KOPT-K1 (cell line): ENCODE measurements around the gene ZNF391.

ENCODE experiments used
- H3K27ac ChIP-seq: fragments of 200-600 bp; sonication (generic); 2 replicates; pipeline ENCODE4 v1.5.1; 2016; ENCODE audit warnings: antibody characterized with exemption, mild to moderate bottlenecking, low read depth, low read length; ENCODE audit not compliant: poor library complexity, severe bottlenecking
- H3K36me3 ChIP-seq: fragments of 200-600 bp; sonication (generic); 2 replicates; pipeline ENCODE4 v1.5.1; 2017; ENCODE audit warnings: antibody characterized with exemption, mild to moderate bottlenecking, low read length, moderate library complexity; ENCODE audit not compliant: insufficient read depth
- H3K9me3 ChIP-seq: fragments of 200-600 bp; sonication (generic); 2 replicates; pipeline ENCODE4 v1.5.1; 2017; ENCODE audit warnings: antibody characterized with exemption, low read length, mild to moderate bottlenecking; ENCODE audit not compliant: insufficient read depth, poor library complexity, severe bottlenecking

The ZNF391 gene

GRCh38 chr6:27448456-27448855, 59.9 kb downstream of the ZNF391 start:
- Histone ChIP-seq H3K36me3 (peaks cover 55% of the 10 kb centered on the region), H3K9me3 (peaks cover 93% of the 10 kb centered on the region), H3K27ac (no peak overlapping the region)

GRCh38 chr6:27451660-27452390, 63.3 kb downstream of the ZNF391 start:
- no peak overlapping the region for H3K27ac ChIP-seq
- peaks cover 89% of the 10 kb centered on the region for H3K36me3 ChIP-seq
- H3K9me3 ChIP-seq, result peaks cover 100% of the 10 kb centered on the region

GRCh38 chr6:27452496-27452897, 63.9 kb downstream of the ZNF391 start:
- H3K27ac ChIP-seq, result no peak overlapping the region
- peaks cover 100% of the 10 kb centered on the region for H3K9me3 ChIP-seq
- H3K36me3 ChIP-seq, result peaks cover 96% of the 10 kb centered on the region
